ENCODE data around the gene WDR75.

DNA sequence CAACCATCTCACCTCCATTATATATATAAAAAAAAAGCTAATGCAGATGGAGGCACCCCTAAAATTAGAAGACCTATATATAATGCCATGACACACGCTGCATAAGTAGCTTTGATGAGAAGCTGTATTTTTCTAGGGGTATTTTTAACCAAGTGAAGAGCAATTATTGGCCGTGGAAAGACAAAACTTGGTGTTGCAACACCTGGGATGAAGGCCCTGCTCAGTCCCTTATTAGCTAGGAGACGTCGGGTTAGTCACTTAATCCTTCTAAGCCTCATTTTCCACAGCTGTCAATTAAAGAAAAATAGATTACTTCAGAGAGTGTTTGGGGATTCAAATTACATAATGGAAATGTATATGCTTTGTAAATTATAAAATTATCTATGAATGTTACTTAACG is 63.0 kb downstream of the WDR75 start:
- TF ChIP-seq, protein P1, sequence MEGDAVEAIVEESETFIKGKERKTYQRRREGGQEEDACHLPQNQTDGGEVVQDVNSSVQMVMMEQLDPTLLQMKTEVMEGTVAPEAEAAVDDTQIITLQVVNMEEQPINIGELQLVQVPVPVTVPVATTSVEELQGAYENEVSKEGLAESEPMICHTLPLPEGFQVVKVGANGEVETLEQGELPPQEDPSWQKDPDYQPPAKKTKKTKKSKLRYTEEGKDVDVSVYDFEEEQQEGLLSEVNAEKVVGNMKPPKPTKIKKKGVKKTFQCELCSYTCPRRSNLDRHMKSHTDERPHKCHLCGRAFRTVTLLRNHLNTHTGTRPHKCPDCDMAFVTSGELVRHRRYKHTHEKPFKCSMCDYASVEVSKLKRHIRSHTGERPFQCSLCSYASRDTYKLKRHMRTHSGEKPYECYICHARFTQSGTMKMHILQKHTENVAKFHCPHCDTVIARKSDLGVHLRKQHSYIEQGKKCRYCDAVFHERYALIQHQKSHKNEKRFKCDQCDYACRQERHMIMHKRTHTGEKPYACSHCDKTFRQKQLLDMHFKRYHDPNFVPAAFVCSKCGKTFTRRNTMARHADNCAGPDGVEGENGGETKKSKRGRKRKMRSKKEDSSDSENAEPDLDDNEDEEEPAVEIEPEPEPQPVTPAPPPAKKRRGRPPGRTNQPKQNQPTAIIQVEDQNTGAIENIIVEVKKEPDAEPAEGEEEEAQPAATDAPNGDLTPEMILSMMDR (IDR thresholded peaks at IDR 0.05) = no peak
- TF ChIP-seq POLR2A (IDR thresholded peaks at IDR 0.05) = no peak

Data from adrenal gland (tissue), 5 donors.